ENCODE data around the gene RNASE9.
"Not testable (repeated sequence)": the region's sequence is repeated elsewhere in the genome, so short reads cannot be mapped to it uniquely, and the experiment has no call there.

The RNASE9 gene

GRCh38 chr14:20515846-20516245, 45.0 kb downstream of the RNASE9 start:
- DNase-seq (ENCODE audit: low read depth): no peak

DNA sequence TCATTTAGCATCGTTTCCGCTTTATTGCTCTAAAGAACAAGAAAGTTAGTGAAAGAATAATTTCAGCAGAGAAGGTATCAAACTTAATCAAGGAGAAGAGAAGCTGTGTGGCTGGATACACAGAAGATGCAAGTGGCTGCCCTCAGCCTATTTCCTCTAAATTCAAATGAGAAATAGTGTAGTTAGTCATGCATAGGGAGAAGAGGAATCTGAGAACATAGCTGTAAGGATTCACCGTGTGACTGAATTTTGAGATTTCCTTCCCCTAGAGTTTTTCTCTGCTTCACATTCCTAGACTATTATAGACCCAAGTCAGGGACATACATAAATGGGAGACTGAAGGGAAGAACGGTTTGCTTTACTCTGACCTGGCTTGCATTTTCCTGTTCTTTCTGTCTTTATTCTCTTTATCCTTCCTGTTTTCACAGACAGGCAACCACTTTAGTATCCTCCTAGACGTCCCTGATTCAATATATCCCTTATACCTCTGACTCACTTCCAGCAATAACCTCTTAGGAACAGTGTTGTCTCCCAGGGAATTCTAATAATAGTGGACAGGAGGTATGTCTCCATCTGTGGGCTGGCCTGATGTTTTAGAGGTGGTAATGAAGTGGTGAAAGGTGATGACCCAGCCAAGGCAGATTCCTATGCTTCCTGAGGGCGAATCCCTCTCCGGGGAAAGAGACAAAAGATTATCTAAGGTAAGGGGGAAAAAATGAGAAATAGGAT, 48.5 kb downstream of the RNASE9 start:
- no peak for DNase-seq (ENCODE audit: low read depth)

GRCh38 chr14:20508367-20508766, 52.5 kb downstream of the RNASE9 start:
- DNase-seq (ENCODE audit: low read depth): no peak

DNA sequence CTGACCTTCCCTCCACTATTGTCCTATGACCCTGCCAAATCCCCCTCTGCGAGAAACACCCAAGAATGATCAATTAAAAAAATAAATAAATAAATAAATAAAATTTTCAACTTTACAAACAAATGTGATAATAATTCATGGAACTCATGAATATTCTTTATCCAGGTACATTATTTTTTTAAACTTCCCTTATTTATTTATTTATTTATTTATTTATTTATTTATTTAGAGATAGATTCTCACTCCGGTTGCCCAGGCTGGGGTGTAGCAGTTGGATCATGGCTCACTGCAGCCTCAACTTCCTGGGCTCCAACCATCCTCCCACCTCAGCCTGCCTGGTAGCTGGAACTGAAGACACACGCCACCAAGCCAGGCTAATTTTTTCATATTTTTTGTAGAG, 53.3 kb downstream of the RNASE9 start:
- not testable (repeated sequence) for DNase-seq (ENCODE audit: low read depth)

DNA sequence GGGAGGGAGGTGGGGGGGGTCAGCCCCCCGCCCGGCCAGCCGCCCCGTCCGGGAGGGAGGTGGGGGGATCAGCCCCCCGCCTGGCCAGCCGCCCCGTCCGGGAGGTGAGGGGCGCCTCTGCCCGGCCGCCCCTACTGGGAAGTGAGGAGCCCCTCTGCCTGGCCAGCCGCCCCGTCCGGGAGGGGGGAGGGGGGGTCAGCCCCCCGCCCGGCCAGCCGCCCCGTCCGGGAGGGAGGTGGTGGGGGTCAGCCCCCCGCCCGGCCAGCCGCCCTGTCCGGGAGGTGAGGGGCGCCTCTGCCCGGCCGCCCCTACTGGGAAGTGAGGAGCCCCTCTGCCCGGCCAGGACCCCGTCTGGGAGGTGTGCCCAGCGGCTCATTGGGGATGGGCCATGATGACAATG, 54.1 kb downstream of the RNASE9 start:
- DNase-seq (ENCODE audit: low read depth): not testable (repeated sequence)

DNA sequence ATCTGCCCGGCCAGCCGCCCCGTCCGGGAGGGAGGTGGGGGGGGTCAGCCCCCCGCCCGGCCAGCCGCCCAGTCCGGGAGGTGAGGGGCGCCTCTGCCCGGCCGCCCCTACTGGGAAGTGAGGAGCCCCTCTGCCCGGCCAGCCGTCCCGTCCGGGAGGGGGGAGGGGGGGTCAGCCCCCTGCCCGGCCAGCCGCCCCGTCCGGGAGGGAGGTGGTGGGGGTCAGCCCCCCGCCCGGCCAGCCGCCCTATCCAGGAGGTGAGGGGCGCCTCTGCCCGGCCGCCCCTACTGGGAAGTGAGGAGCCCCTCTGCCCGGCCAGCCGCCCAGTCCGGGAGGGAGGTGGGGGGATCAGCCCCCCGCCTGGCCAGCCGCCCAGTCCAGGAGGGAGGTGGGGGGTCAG, 54.6 kb downstream of the RNASE9 start:
- not testable (repeated sequence) for DNase-seq (ENCODE audit: low read depth)

All from fibroblast of gingiva (primary cell).